ENCODE results near the gene MICOS13. TPM values are rescaled to one million over a fixed set of nuclear protein-coding genes. Genes with fewer than 3 reads are reported as not detected.

Gene MICOS13
- total and polyA plus RNA-seq, 8 donors: 26.7 to 63.3 (median 40.3) TPM

GRCh38 chr19:5714816-5715215 lies 34.5 kb upstream of the MICOS13 start:
- no peak for ATAC-seq
- peaks cover 13 to 30% of the 10 kb centered on the region in 2 donors for H3K4me1 ChIP-seq
- no peaks in the 10 kb centered on the region for H3K9me3 ChIP-seq
- intact Hi-C loops (cut with DNase I): no loop called here
- H3K36me3 ChIP-seq: peaks cover 0 to 55% of the 10 kb centered on the region in 2 donors
- TF ChIP-seq CTCF (IDR thresholded peaks at IDR 0.05): no peak
- no peak overlapping the region for H3K27ac ChIP-seq
- no peaks in the 10 kb centered on the region for H3K27me3 ChIP-seq
- no peak overlapping the region for H3K4me3 ChIP-seq
- DNase-seq: no peak

GRCh38 chr19:5713228-5713627 lies 32.9 kb upstream of the MICOS13 start:
- Histone ChIP-seq H3K36me3 (peaks cover 0 to 71% of the 10 kb centered on the region in 2 donors), H3K27me3 (no peaks in the 10 kb centered on the region), H3K27ac (no peak overlapping the region), H3K4me3 (no peak overlapping the region), H3K9me3 (no peaks in the 10 kb centered on the region), H3K4me1 (peaks cover 3 to 18% of the 10 kb centered on the region in 2 donors)
- ATAC-seq: no peak
- peak in 1 of 4 donors; percentile 40 for DNase-seq
- no peak for TF ChIP-seq CTCF (IDR thresholded peaks at IDR 0.05)
- intact Hi-C loops (cut with DNase I): no loop called here

- peak in 1 of 4 donors; percentile 68 for DNase-seq
- H3K27me3 ChIP-seq: no peaks in the 10 kb centered on the region
- H3K4me1 ChIP-seq: peaks cover 0 to 6% of the 10 kb centered on the region in 2 donors
- no peaks in the 10 kb centered on the region for H3K9me3 ChIP-seq
- peaks cover 0 to 77% of the 10 kb centered on the region in 2 donors for H3K36me3 ChIP-seq
- no peak for TF ChIP-seq CTCF (IDR thresholded peaks at IDR 0.05)
- ATAC-seq: no peak
- H3K27ac ChIP-seq: no peak overlapping the region
- H3K4me3 ChIP-seq: no peak overlapping the region
- intact Hi-C loops (cut with DNase I): no loop called here
Measured at GRCh38 chr19:5711713-5712161, 31.4 kb upstream of the MICOS13 start.

GRCh38 chr19:5711025-5711424 lies 30.7 kb upstream of the MICOS13 start:
- H3K36me3 ChIP-seq: peaks cover 0 to 84% of the 10 kb centered on the region in 2 donors
- DNase-seq (peak in 1 of 4 donors; percentile 29), ATAC-seq (no peak)
- no peak overlapping the region for H3K27ac ChIP-seq
- H3K27me3 ChIP-seq: no peaks in the 10 kb centered on the region
- no peaks in the 10 kb centered on the region for H3K9me3 ChIP-seq
- no peak for TF ChIP-seq CTCF (IDR thresholded peaks at IDR 0.05)
- intact Hi-C loops (cut with DNase I): no loop called here
- no peaks in the 10 kb centered on the region for H3K4me1 ChIP-seq
- no peak overlapping the region for H3K4me3 ChIP-seq

GRCh38 chr19:5707576-5708575 lies 27.6 kb upstream of the MICOS13 start:
- no peak for TF ChIP-seq CTCF (IDR thresholded peaks at IDR 0.05)
- Histone ChIP-seq H3K27me3 (no peaks in the 10 kb centered on the region), H3K4me3 (no peak overlapping the region), H3K36me3 (peaks cover 0 to 99% of the 10 kb centered on the region in 2 donors), H3K9me3 (no peaks in the 10 kb centered on the region), H3K27ac (no peak overlapping the region), H3K4me1 (no peaks in the 10 kb centered on the region)
- ATAC-seq (no peak), DNase-seq (peak in 1 of 4 donors; percentile 71)
- intact Hi-C loops (cut with DNase I): no loop called here
